HK-2 (cell line): Measurements from ENCODE around the gene C3.
"Not testable (repeated sequence)": the region's sequence is repeated elsewhere in the genome, so short reads cannot be mapped to it uniquely, and the experiment has no call there.

ENCODE experiments used
- DNase-seq: peaks from one replicate; pipeline ENCODE4 v3.0.0-alpha.2; 2018; ENCODE audit not compliant: unreplicated experiment

Gene C3

DNA sequence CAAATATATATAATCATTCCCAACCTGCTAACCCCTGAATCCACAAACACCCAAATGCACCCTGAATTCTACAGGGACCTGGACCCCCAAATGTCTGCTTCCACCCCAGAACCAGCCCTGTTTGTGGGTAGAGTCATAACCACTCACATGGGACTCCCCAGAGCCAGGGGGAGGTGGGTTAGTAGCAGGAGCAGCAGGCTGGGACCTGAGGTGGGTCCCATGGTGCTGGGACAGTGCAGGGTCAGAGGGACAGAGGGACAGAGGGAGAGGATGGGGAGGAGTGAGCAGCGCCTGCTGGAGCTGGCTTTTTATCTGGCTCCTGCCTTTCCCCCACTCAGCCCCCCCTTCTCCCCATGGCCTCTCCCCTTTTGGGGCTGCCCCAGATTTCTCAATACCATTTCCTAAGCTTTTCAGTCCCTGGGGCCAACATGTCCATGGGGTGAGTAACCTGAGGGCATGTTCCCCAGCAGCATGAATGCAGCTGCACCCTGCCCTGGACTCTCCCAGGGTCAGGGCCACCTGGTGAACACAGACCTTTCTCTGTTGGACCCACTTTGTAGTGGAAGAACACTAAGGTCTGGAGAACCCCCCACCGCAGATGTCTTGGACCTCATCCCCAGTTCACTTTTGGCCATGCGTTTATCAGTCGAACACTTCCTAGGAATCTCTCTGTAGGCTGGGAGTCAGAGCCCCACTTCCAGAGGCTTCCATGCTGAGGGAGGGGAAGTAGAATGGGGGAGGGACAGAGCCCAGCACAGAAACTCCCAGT is at the start of gene C3:
C3 (minus strand) TSS at position 282 of the 769 bp plus-strand sequence; CDS start at position 221, 61 bp downstream.
- peak; percentile 43 for DNase-seq

DNA sequence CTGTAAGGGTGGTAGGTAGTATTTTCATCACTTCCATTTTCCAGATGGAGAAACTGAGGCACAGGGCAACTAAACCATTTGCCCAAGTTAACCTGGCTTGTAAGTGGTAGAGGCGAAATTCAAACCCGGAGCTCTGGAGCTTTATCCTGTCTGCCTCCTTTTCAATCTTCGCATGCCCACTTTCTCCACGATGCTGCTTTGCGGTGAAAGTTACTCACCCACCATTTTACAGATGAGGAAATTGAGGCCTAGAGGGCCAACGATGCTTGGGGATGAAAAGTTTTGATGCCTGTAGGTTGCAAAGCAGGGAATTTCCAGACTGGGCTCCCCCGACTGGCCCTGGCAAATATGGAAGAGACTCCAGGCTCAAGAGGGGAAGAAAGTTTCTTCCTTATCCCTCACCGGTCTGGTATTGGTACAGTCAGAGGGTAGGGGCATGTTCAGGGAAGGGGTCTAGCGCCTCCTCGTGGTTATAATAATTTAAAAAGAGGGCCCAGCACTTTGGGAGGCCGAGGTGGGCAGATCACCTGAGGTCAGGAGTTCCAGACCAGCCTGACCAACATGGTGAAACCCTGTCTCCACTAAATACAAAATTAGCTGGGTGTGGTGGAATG is 48.7 kb upstream of the C3 start:
- no peak for DNase-seq

DNA sequence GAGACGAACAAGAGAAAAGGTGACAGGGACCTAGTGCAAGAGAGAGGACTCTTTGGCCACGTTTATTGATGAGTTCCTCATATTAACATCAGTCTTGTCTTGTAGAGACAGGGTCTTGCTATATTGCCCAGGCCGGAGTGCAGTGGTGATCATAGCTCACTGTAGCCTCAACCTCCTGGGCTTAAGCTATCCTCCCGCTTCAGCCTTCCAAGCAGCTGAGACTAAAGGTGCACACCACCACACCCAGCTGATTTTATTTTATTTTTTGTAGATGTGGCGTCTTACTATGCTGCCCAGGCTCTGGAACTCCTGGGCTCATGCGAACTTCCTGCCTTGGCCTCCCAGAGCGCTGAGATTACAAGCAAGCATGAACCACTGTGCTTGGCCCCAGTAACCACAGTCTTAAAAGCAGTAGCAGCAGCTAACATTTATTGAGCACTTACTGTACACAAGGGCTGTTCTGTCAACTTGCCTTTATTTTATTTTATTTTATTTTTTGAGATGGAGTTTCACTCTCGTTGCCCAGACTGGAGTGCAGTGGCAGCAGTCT is 47.9 kb upstream of the C3 start:
- no peak for DNase-seq

DNA sequence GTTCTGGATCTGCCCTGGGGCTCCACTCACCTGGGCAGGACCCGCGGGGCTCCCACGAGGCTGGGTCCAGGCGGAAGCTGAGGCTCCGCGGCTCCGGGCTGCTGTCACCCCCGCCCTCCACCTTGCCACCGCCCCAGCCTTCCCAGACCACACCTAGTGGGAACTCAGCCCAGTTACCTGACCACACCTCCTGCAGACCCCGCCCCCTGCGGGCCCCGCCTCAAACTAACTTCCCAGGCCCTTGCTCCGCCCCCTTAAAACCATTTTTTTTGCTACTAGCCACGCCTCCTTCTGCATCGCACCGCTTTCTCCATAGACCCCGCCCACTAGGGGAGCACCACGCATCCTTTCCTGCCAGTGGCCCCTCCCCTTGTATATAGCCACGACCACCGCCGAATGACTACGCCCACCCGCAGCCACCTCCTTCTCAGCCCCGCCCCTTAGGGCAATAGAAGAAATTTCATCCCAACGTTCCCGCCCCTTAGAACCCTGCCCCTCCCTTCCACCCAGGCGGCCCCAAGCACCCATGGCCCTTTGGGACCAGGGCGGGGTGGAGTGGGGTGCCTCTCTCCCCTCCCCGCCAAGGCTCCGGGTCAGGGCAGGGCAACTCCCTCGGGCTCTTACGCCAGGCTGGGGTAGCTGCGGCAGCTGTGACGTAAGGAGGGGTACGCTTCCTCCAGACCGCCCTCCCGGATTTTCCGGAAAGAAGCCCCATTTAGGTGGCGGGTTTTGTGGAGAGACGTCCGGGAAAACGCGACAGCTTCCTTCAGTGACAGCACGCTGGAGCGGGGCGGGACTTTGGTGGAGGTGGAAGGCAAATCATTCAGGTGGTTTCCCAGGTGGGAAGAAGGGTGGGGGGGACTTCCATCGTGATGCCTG is 47.1 kb upstream of the C3 start, which contains the start of gene SH2D3A:
SH2D3A (minus strand) TSS at position 79 of the 879 bp plus-strand sequence. CDS start 3,687 bp downstream, outside the sequence.
- peak; percentile 86 for DNase-seq

DNA sequence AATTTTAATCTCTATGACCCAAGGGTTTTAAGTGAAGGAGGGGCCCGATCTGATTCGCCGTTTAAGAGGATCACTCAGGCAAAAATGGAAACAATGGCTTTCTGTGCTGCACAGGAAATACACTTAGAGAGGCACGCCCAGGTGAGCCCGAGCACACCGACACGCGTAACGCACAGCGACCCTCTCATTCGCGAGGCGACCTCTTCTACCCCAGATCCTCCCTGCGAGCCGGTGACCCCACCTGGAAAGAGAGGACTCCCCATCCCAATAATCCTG is 46.6 kb upstream of the C3 start:
- peak; percentile 21 for DNase-seq

DNA sequence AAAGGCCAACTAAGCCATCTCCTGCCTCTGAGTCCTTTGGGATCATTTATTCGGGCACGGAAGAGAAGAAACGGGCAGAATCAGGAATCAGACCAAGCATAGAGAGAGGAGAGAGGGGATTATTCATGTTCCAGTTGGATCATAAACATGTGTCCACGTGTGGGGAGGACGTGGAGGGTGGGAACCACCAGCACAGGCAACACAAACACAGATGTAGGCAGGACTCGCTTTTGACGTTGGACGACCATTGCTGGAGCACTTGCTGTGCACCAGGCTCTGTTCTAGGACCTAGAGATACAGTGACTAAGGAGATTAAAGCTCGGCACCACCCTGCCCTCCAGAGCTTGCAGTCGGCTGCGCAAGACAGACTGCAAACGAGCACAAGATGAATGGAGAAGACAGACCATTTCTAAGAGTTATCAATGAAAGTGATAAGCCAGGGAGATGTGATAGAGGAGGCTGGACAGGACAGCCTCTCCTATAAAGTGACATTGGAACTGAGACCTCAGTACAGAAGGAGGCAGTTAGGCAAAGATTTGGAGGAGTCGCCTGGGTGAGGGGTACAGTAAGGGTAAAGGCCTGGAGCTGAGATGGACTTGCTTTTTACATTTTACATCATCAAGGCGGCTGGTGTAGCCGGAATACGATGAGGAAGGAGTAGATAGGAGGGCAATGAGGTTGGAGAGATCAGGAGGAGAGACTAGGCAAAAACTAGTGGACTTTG is 46.1 kb upstream of the C3 start:
- DNase-seq, result peak; percentile 36

DNA sequence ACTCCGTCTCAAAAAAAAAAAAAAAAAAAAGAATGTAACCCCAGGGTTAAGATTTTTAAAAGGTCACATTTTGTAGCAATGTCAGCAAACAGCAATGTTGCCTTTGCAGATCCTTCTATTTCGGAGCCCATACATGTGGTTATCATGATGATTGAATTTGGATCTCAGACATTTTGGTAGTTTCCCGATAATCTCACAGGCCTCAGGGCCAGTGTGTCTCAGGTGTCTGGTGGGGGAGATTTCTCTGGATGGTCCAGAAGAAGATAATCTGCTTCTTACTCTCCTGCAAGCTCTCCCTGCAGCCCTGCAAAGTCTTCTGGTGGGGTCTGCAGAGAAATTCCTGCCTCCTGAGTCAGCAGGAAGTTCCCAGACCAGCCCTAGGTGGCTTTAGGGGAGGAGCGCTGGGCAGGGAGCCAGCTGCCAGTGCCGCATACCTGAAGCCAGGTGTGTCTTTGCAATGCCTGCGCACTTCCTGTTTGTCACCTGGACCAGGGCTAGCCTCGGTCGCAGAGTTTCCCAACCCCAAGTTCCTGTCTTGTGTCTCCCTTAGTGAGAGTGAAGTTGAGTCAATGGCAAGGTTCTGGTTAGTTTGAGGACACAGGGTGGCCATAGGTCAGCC is 45.4 kb upstream of the C3 start:
- peak; percentile 76 for DNase-seq

DNA sequence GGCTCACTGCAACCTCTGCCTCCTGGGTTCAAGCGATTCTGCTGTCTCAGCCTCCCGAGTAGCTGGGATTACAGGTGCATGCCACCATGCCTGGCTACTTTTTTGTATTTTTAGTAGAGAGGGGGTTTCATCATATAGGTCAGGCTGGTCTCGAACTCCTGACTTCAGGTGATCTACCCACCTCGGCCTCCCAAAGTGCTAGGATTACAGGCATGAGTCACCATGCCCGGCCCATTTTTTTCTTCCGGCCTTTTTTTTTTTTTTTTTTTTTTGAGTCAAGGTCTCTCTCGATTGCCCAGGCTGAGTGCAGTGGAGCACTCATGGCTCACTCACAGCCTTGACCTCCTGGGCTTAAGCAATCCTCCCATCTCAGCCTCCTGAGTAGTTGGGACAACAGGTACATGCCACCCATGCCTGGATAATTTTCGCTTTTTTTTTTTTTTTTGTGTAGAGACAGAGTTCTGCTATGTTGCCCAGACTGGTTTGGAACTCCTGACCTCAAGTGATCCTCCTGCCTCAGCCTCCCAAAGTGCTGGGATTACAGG is 41.9 kb upstream of the C3 start:
- not testable (repeated sequence) for DNase-seq

DNA sequence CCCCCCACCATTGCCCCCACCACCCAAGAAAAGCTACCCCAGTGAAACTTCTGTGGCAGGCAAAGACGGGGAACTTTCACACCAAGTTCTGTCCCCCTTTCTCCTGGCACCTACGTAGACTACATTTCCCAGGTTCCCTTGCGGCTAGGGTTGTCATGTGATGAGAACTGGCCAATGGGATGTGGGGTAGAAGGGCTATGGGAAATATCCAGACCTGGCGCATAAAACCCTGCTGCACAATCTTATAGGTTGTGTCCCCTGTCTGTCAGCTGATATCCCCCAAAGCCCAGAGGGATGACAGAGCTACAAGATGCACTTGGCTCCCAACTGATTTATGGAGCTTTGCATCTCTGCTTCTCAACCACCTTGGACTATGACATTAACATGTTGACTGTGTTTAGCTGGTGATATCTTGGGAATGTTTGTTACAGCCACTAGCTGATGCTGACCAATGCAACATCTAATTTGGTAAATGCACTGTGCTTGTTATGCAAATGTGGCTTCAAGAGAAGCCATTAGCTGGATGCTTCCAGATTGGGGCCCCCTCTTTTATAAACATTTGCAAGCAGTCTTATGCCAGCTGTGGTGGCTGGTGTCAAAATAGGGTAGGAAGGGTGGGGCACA is 40.7 kb upstream of the C3 start:
- DNase-seq, result no peak

DNA sequence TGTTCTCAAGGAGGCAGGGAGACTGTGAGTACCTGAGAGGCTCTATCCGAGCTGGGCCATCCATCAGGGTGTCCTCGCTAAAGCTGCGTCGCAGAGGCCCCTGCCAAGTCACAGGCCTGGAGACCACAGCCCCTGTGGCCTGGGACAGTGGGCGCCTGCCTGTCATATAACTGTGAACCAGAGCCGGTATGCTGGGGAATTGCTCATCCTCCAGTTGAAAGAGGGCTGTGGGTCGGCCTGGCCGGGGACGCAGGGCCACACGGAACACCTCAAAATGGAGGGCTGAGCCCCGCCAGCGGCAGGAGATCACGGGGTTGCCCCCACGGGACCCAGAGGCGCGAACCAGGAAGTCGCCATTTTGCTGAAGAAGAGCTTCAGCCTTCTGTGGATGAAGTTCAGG is 40.2 kb upstream of the C3 start:
- no peak for DNase-seq

DNA sequence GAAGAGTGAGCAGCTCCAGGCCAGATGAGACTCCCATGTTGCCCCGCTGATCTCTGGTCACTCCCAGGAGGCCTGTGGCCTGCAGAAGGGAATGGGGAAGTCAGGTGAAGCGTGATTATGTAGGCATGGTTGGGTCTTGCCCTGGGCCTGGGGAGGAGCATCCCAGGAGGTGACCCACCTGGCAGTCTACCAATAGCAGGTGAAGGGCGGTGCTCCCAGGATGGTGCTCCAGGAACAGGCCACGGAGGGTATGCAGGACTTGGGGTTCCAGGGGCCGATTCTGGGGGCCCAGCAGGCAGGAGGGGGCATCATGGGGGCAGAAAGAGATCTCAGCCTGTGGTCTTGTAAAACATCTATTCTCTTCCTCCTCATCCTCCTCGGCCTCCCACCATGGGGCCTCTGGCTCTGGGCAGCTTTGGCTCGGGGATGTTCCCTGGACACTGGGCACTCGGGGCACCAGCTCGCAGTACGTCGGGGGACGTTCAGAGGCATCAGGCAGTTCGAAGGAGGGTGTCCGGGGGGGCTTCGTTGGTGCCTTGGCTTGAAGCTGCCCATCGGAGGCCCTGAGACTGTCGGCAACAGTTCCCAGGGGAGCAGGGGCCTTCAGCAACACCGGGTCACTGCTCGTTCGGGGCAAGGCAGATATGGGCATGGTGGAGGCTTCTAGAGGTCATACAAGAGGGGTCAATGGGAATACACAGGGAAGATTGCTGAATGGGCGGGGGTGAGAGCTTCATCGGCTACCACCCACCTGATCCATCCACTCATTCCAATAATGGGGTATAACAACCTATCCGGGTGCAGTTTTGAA is 34.4 kb upstream of the C3 start:
- DNase-seq, result no peak

DNA sequence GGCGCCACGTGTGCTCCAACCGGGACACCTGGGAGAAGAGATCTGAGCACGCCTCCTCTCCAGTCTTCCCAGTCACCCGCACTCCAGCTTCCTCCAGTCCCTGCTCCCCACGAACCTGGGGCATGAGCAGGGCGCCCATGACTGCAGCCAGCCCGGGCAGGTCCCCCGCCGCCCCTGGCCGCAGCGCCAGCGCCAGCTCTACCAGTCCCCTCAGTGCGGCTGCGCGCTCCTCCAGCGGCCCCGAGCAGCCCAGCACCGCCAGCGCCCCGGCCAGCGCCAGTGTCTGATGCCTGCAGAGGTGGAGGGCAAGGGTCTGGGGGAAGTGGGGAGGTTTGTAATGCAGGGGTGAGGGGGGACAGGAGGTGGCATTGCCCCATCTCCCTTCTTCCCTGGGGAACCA is 33.7 kb upstream of the C3 start:
- DNase-seq, result no peak

DNA sequence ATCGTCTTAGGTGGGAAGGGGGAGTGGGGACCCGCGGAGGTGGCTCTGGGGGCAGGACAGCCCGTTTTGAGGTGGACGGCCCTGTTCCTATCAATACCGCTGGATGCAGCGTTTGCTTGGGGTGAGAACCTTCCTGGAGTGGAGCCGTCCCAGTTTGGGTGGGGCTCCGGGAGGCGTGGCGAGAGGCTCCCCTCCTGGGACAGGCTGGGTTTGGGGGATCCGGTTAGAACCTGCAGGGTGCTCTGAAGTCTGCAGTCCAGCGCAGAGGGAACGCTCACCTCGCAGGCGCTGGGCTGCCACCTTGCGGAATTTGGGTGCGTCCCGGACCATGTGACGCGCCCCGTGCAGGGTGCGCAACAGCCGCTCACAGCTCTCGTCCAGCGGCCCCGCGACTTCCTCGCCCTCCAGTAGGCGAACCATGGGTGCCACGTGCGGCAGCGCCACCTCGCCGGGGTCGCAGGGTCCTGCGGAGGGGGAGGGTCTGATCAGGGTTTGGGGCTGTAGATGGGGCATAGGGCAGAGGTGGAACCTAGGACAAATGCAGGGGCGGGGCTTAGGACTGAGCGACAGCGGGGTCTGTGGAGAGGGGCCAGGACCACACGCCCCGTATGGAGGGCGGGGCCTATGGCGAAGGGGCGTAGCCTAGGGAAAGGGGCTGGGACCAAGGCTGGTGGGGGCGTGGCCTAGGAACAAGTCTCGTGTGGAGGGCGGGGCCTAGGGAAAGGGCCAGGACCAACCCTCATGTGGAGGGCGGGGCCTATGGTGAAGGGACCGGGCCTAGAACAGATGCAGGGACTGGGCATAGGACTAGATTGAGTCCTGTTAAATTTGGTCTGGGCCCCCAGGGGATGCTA is 33.0 kb upstream of the C3 start:
- peak; percentile 38 for DNase-seq

DNA sequence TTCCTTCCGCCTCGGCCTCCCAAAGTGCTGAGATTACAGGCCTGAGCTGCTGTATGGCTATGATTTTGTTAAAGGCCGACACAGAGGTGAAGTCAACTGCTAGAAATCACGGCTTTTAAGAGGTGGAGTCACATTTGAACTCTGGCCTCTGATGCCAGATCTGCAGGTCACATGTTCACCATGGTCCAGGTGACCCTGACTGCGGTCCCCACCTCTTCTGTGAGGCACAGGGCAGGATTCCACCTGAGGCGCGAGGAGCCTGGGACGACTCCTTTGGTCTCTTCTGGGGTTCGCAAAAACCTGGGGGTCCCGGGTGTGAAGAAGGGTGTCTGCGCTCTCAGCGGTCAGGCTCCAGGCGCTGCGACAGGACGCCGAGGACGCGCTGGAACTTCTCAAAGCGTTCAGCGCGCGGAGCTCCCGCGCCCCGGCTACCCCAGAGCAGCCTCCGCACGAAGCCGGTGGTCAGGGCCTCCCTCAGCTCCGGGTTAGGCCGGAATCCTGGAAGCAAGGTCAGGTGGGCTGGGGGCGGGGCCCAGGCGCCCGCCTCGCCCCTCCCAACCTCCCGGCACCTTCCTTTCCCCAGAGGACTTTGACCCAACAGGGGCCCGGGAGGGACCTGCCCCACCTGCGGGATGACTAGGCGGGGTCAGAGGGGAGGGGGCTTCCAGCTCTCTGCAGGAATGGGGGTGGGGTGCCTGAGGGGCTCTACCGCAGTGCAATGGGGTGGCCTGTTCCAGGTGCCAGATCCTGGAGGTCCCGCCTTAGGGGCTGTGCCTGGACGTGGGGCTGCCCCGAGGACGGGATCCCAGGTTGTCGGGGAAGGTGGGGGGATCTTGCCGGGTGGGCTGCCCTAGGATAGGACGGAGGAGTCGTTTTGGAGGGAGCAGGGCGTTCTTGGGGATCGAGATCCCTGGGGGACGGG is 32.1 kb upstream of the C3 start:
- DNase-seq, result no peak

DNA sequence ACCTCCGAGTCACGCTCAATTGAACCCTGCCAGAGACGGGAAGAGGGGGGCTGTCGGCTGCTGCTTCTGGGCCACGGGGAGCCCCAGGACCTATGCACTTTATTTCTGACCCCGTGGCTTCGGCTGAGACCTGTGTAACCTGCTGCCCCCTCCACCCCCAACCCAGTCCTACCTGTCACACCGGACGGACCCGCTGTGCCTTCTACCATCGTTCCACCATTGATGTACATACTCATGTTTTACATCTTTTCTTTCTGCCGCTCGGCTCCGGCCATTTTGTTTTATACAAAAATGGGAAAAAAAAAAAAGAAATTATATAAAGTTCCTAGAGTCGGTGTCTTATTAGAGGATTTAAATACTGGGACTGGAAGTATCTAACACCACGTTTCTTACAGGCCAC is 30.7 kb upstream of the C3 start:
- DNase-seq, result no peak

DNA sequence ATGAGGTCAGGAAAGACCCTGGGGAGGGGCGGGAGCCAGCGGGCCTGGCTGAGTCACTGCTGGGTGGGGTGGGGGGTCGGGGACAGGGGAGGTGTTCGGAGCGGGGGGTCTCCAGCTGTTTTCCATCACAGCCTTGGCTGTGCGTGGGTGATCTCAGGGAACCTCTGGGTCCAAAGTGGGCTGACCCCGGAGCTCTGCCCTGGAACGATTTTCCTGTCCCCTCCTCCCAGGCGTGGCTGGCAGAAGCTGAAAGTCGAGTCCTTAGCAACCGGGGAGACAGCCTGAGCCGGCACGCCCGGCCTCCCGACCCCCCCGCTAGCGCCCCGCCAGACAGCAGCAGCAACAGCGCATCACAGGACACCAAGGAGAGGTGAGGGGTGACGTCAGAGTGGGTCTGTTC is 29.6 kb upstream of the C3 start:
- no peak for DNase-seq

DNA sequence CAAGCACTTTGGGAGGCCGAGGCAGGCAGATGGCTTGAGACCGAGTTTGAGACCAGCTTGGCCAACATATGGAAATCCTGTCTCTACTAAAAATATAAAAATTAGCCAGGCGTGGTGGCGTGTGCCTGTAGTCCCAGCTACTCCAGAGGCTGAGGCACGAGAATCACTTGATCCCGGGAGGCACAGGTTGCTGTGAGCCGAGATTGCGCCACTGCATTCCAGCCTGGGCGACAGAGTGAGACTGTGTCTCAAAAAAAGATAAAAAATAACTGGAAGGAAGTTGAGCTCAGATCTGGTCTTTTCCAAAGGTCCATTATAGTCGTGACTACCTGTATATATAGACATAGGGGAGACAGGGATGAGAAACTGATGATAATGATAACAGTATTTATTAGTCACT is 28.1 kb upstream of the C3 start:
- not testable (repeated sequence) for DNase-seq

DNA sequence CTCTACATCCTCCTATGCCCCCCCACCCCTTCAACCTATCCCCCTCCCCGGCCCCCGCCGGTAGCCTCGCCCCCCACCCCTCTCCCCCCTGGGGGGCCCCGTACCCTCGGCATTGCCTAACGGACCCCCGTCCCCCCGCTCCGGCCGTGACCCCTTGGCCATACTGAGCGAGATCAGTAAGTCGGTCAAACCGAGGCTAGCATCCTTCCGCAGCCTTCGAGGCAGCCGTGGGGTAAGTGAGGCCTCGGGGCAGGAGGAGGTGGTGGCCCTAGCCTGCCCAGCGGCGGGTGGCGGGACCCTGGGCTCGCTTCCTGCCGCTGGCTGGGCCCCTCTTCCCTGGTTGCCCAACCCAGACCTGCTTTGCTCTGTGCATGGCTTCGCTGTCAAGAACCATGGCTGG is 25.5 kb upstream of the C3 start:
- DNase-seq, result no peak
